Measurements from ENCODE around the gene SPR.

Gene SPR

DNA sequence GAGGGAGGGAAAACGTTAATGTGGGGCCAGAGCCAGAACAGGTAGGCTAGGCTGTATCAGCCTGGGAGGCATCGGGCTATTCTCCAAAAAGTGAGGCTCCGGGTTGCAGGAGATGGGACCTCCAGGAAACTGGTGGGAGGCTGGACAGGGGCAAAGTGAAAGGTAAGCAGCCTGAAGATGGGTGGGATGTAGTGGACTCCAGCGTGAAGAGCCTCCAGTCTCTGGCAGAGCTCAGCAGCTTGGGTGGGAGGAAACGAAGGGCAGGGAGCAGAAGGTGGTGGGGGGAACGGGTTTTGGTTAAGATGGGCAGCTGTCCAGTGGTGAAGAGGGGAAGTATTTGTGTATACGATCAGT is 27.0 kb downstream of the SPR start:
- DNase-seq (ENCODE audit: extremely low spot score): no peak
- CTCF ChIA-PET: interaction anchor here (0.9 to 2.0 kb wide), 4 partner anchors 12 to 60 kb away, joined by 3 to 13 read pairs (median 4); partner anchors contain the start of gene SPR
- TF ChIP-seq, protein P1, sequence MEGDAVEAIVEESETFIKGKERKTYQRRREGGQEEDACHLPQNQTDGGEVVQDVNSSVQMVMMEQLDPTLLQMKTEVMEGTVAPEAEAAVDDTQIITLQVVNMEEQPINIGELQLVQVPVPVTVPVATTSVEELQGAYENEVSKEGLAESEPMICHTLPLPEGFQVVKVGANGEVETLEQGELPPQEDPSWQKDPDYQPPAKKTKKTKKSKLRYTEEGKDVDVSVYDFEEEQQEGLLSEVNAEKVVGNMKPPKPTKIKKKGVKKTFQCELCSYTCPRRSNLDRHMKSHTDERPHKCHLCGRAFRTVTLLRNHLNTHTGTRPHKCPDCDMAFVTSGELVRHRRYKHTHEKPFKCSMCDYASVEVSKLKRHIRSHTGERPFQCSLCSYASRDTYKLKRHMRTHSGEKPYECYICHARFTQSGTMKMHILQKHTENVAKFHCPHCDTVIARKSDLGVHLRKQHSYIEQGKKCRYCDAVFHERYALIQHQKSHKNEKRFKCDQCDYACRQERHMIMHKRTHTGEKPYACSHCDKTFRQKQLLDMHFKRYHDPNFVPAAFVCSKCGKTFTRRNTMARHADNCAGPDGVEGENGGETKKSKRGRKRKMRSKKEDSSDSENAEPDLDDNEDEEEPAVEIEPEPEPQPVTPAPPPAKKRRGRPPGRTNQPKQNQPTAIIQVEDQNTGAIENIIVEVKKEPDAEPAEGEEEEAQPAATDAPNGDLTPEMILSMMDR (IDR thresholded peaks at IDR 0.05; ENCODE audit: control extremely low read depth, extremely low read depth, low read depth, missing control alignments): no peak
- POLR2A ChIA-PET: no interaction called here

DNA sequence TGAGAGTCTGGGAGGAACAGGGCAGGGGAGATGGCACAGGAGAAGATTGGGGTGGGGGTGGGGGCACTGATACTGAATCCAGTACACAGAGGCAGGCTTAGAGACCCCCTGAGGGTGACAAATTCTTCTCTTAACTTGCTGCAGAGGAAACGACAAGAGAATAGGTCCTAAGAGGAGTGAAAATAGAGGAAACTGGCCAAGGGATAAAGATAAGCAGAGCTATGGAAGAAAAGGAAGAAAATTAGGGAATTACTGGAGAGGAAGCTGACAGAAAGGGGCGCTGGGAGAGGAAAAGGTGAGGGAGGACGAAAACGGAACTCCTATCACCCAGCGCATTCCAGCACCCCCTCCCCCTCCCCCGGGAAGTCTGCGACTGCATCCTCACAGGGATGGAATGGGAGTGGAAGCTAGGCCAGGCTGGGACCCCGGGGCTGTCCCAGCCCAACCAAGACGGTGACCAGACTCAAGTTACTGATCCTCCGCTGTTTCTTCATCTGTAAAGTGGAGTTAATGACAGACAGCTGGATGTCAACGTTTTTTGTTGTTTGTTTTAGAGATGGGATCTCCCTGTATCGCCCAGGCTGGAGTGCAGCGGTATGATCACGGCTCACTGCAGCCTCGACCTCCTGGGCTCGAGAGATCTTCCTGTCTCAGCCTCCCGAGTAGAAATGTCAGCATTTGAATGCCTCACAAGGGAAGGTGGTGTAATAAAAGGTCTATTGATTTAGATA is 27.5 kb downstream of the SPR start:
- ChIA-PET CTCF (interaction anchor here (0.9 to 2.0 kb wide), 5 partner anchors 12 to 59 kb away, joined by 3 to 13 read pairs (median 5); partner anchors contain the start of gene SPR), POLR2A (interaction anchor here (0.6 kb wide), 1 partner anchor 19 kb away, joined by 3 read pairs; no protein-coding TSS in a partner anchor)
- TF ChIP-seq, protein P1 (IDR thresholded peaks at IDR 0.05; ENCODE audit: control extremely low read depth, extremely low read depth, low read depth, missing control alignments): no peak
- DNase-seq (ENCODE audit: extremely low spot score): no peak

DNA sequence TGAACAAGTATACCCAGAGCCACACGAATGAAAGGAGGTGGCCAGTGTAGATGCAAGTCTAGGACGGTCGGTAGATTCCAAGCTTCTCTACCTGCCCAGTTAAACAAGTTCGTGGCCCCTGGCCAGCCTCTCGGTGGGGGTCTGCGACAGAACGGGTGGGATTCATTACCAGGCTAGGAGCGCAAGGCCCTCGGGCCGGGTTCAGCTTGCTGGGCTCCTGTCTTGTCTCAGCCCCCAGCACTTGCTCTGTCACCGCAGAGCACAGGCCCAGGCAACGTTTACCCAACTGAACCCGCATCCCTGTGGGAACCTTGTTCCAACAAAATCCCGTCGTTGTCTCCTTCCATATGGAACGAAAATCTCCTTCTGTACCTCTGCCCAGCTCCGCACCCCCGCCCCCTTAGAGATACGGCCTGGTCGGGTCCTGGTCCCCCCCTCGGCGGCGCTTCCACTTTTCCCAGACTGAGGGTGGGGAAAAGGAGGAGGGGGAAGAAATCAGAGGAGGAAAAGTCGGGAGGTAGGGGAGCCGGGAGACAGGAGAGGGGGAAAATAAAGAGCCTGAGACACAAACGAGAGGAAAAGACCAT is 28.2 kb downstream of the SPR start:
- ChIA-PET CTCF (interaction anchor here (1.3 to 2.0 kb wide), 3 partner anchors 20 to 28 kb away, joined by 5 to 13 read pairs (median 5); partner anchors contain the start of gene SPR), POLR2A (no interaction called here)
- DNase-seq (ENCODE audit: extremely low spot score): peak; percentile 44
- TF ChIP-seq, protein P1 (IDR thresholded peaks at IDR 0.05; ENCODE audit: control extremely low read depth, extremely low read depth, low read depth, missing control alignments): no peak

DNA sequence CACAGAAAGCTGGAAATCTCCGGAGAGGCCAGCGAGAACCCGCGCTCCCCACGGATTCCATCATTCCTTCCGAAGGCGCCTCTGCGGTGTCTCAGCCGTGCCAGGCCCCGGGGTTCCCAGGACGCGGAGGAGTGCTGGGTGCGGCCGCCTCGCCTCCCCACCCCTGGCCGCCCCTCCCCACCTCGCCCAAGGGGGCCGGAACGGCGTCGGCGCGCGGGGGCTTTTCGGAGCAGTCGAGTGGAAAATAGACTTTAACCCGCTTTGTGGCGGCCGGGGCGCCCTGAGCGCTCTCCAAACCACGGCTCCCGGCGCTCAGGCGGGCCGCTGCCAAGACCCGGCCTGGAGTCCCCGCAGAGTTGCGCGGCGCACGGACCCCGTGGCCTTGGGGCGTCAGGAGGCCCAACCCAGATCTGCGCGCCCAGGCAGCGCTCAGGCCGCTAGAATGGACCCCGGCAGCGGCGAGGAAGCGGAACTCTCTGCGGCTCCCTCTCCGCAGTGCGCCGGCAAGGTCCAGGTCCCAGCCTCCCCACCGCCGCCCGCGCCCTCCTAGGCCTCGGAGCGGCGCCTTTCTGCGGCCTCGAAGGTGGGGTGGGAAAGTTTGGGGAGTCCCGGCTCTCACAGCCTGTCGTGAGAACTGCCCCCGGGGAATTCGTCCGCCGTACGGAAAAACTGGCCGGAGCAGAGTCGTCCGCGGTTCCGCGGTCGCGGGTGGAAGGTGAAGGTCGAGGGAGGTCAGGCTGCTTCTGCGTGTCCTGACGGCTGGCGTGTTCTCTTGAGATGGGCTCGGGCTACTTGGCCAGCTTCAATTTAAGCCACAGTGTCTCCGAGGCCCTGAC is 28.9 kb downstream of the SPR start:
- peak; percentile 80 for DNase-seq (ENCODE audit: extremely low spot score)
- ChIA-PET POLR2A (no interaction called here), CTCF (interaction anchor here (1.3 to 2.5 kb wide), 5 partner anchors 18 to 28 kb away, joined by 4 to 13 read pairs (median 9); partner anchors contain the start of gene SPR)
- TF ChIP-seq, protein P1 (IDR thresholded peaks at IDR 0.05; ENCODE audit: control extremely low read depth, extremely low read depth, low read depth, missing control alignments): no peak

DNA sequence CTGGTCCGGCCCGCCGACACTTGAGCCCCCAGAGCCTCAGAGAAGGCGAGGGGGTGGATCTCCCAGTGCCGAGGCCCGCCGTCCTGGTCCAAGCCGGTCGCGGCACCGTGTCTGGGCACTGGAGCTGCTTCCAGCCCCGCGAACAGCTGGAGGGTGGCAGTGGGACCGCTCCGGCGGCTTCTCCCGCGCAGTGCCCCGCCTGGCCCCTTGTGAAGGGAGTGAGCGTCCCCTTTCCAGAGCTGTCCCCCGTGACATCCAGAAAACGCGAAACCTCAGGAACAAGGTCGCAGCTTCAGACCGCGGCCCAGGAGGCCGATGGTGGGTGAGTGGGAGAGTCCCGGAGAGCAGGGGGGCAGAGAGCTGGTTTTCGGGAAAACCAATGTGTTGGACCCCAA is 29.5 kb downstream of the SPR start:
- ChIA-PET CTCF (interaction anchor here (1.0 to 2.5 kb wide), 5 partner anchors 18 to 261 kb away, joined by 3 to 12 read pairs (median 4); partner anchors contain the start of gene SPR), POLR2A (no interaction called here)
- TF ChIP-seq, protein P1 (IDR thresholded peaks at IDR 0.05; ENCODE audit: control extremely low read depth, extremely low read depth, low read depth, missing control alignments): no peak
- DNase-seq (ENCODE audit: extremely low spot score): peak; percentile 32

Data from GM10248 (cell line).